Body of pancreas (tissue), 4 donors: ENCODE measurements around the gene SLCO1A2. TPM values are rescaled to one million over a fixed set of nuclear protein-coding genes. Genes with fewer than 3 reads are reported as not detected.

Experiments used
- ATAC-seq: fragments of 150-250 bp; one replicate; pipeline ENCODE4 v1.9.1; 2016
- DNase-seq, 4 donors: peaks; one replicate each; pipeline ENCODE4 v3.0.0-alpha.2; 2019
- H3K27ac ChIP-seq, 4 donors: fragments of 200-600 bp; sonication (generic); 1 replicate in 3 of 4; 2 replicates in 1 of 4; pipeline versions ENCODE4 v1.5.1 to v1.6.1; 2016 to 2019; ENCODE audit warnings: mild to moderate bottlenecking in 1 of 4, mixed read lengths in 1 of 4, moderate library complexity in 1 of 4
- H3K27me3 ChIP-seq, 2 donors: fragments of 200-600 bp; sonication (generic); one replicate each; pipeline ENCODE4 v1.6.0; 2016; ENCODE audit warnings: mild to moderate bottlenecking in 1 of 2
- H3K36me3 ChIP-seq, 2 donors: fragments of 200-600 bp; sonication (generic); replicated peaks in 1 of 2; 2 replicates each; pipeline ENCODE4 v1.5.1; 2016; ENCODE audit warnings: low read depth in 2 of 2; ENCODE audit not compliant: insufficient read depth in 1 of 2
- H3K4me1 ChIP-seq: fragments of 200-600 bp; sonication (generic); one replicate; pipeline ENCODE4 v1.6.0; 2016
- H3K4me3 ChIP-seq, 2 donors: fragments of 200-600 bp; sonication (generic); 1 replicate in 1 of 2; 2 replicates in 1 of 2; pipeline ENCODE4 v1.5.1; 2016 to 2019
- H3K9me3 ChIP-seq, 3 donors: fragments of 200-600 bp; sonication (generic); 1 replicate in 2 of 3; 2 replicates in 1 of 3; pipeline ENCODE4 v1.5.1; 2016
- CTCF ChIP-seq, 7 experiments: fragments of 450-650 bp in 4 of 7; fragments of 200-600 bp in 3 of 7; sonication (generic) in 3 of 7; IDR thresholded peaks; one replicate each; pipeline ENCODE4 v1.5.1; 2016 to 2019; ENCODE audit warnings: antibody characterized with exemption in 7 of 7
- POLR2A ChIP-seq, 3 donors: fragments of 450-650 bp; IDR thresholded peaks; one replicate each; pipeline ENCODE4 v1.6.1; 2016; ENCODE audit warnings: antibody characterized with exemption in 3 of 3, mild to moderate bottlenecking in 2 of 3
- WGBS, 2 donors: methylation state at CpG; one replicate each; pipeline ENCODE4 v1.1.5; 2017; 5-methylcytosine and 5-hydroxymethylcytosine counted together
- intact Hi-C: fragments of 100-400 bp; cut with DNase I; formaldehyde crosslinking; loops from one replicate; pipeline ENCODE4 v1.15.1; 2023
- total RNA-seq, 2 donors: library from RNA; depleted of rRNA; stranded (reverse); fragments of >200 nt; gene quantifications; one replicate each; pipeline ENCODE4 v1.1.0, GENCODE V29; 2016

The SLCO1A2 gene
- total RNA-seq, 2 donors from 2014 or later: not detected

DNA sequence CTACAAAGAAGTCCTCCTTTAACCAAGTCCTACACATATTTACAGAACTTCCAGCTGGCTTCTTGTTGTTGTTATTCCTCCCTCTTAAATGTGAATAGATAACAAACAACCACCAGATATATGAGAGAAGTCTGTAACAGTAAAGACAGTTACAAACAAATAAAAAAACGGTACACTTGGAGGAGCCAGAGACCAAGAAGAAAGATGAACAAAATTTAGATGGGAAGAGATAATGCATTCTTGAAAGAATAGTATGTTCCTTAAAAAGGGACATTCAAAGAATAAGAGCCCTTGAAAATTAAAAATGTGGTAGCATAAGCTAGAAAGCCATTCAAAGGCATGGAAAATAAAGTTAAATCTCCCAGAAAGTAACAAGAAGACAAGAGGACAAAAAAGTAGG, 25.9 kb downstream of the SLCO1A2 start:
- Histone ChIP-seq H3K9me3 (no peaks in the 10 kb centered on the region), H3K27me3 (no peaks in the 10 kb centered on the region), H3K4me3 (no peak overlapping the region), H3K27ac (no peak overlapping the region), H3K36me3 (no peaks in the 10 kb centered on the region), H3K4me1 (no peaks in the 10 kb centered on the region)
- intact Hi-C loops: no loop called here
- no peak for TF ChIP-seq CTCF (IDR thresholded peaks at IDR 0.05)
- TF ChIP-seq POLR2A (IDR thresholded peaks at IDR 0.05): no peak
- 28 to 53% methylated on average over 1 of the region's 1 CpG for WGBS, 2 donors
- ATAC-seq (no peak), DNase-seq (no peak)

DNA sequence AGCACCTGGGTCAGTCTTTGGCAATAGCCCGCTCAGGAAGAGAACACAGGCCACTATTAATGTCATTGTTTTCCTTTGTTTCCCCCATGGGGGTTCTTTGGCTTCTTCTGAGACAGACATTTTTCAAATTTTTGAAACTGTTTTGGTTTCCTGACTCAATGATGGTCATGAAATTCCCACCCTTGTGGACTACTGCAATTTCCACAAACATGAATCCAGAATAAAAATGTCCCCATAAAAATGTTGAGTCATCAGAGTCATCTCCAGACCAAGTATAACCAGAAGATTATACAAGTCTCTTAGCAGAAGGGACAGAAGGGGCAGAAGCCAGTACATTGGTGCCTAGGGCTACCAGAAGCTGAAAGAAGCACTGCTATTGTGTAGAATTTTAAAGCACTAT, 29.1 kb downstream of the SLCO1A2 start:
- 63 to 92% methylated on average over 1 of the region's 1 CpG for WGBS, 2 donors

GRCh38 chr12:21300632-21301031, 34.1 kb downstream of the SLCO1A2 start:
- Histone ChIP-seq H3K27me3 (no peaks in the 10 kb centered on the region), H3K36me3 (no peaks in the 10 kb centered on the region), H3K4me3 (no peak overlapping the region), H3K9me3 (no peaks in the 10 kb centered on the region), H3K27ac (no peak overlapping the region), H3K4me1 (no peaks in the 10 kb centered on the region)
- DNase-seq (no peak), ATAC-seq (no peak)
- intact Hi-C loops: no loop called here
- TF ChIP-seq CTCF (IDR thresholded peaks at IDR 0.05) (no peak), POLR2A (IDR thresholded peaks at IDR 0.05) (no peak)
- WGBS, 2 donors: 92 to 100% methylated on average over 1 of the region's 1 CpG

More for the DNA sequence above, 29.1 kb downstream of the SLCO1A2 start:
- Histone ChIP-seq H3K27me3 (no peaks in the 10 kb centered on the region), H3K4me3 (no peak overlapping the region), H3K27ac (no peak overlapping the region), H3K4me1 (no peaks in the 10 kb centered on the region), H3K9me3 (no peaks in the 10 kb centered on the region), H3K36me3 (no peaks in the 10 kb centered on the region)
- no peak for DNase-seq
- no peak for ATAC-seq
- no peak for TF ChIP-seq POLR2A (IDR thresholded peaks at IDR 0.05)
- TF ChIP-seq CTCF (IDR thresholded peaks at IDR 0.05): no peak
- intact Hi-C loops: no loop called here

DNA sequence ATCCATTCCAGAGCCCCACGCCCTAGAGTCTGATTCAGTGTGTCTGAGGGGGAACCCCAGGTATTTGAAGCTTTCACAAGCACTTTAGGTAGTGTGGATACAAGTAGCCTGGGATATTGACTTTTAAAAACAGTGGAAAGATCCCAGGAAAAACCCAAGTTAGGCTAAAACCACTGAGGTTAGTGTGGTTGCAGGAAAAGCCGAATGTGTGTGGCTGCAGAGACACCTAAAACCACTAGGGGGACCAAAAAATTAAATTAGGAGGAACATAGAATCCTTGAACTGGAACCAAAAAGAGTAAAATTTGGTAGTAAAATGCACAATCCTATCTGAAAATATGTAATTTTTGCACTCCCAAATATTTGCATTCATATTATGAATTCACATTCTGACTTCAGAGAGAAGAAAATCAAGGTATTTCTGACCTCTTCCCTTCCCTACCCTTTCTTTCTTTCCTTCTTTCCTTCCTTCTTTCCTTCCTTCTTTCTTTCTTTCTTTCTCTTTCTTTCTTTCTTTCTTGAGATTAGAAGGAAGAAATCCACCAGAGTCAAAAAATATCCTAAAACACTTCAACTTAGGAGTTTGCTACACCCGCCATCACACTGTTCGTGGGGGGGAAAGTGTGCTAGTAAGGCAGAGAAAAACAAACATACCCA, 37.8 kb downstream of the SLCO1A2 start:
- 64 to 65% methylated on average over 4 of the region's 4 CpGs for WGBS, 2 donors
- Histone ChIP-seq H3K27ac (no peak overlapping the region), H3K4me3 (no peak overlapping the region), H3K9me3 (no peaks in the 10 kb centered on the region), H3K4me1 (no peaks in the 10 kb centered on the region), H3K36me3 (no peaks in the 10 kb centered on the region), H3K27me3 (no peaks in the 10 kb centered on the region)
- peak; percentile 44 to 72 (median 58) for TF ChIP-seq CTCF (IDR thresholded peaks at IDR 0.05)
- no peak for TF ChIP-seq POLR2A (IDR thresholded peaks at IDR 0.05)
- peak; percentile 64 for ATAC-seq
- intact Hi-C loops: no loop called here
- DNase-seq: peak in 1 of 4 donors; percentile 9

DNA sequence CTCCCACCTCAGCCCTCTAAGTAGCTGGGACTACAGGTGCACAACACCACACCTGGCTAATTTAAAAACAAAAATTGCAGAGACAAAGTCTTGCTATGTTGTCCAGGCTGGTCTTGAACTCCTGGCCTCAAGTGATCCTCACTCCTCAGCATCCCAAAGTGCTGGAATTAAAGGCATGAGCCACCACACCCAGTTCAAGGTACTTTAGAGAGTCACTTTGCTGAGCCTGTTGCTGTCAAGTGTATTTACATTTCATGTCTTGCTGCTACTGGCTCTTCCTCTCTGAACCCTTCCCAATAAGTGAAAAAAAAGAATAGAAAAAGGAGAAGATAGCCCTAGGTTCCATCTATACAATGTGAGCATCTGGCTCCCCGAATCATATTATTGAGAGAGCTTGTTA, 38.4 kb downstream of the SLCO1A2 start:
- H3K4me3 ChIP-seq: no peak overlapping the region
- H3K9me3 ChIP-seq: no peaks in the 10 kb centered on the region
- no peak for DNase-seq
- H3K36me3 ChIP-seq: no peaks in the 10 kb centered on the region
- 70 to 87% methylated on average over 1 of the region's 1 CpG for WGBS, 2 donors
- no peak overlapping the region for H3K27ac ChIP-seq
- H3K4me1 ChIP-seq: no peaks in the 10 kb centered on the region
- intact Hi-C loops: no loop called here
- TF ChIP-seq POLR2A (IDR thresholded peaks at IDR 0.05) (no peak), CTCF (IDR thresholded peaks at IDR 0.05) (no peak)
- peak; percentile 15 for ATAC-seq
- no peaks in the 10 kb centered on the region for H3K27me3 ChIP-seq
